ENCODE data around the gene LMNA.

DNA sequence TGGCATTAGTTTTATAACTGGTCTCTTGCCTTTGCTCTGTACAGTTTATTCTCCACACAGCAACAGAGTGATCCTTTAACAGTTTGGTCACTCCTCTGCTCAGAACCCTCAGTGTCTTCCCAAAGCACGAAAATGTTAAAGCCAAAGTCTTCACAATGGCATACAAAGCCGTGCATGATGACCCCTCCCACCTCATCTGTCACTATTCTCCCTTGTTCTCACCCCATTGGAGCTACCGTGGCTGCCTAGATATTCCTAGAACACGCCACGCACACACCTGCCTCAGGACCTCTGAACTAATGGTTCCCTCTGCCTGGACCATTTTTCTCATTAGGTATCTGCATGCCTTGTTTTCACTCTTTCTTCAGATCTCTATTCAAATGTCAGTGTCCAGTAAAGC, 30.2 kb downstream of the LMNA start:
- TF ChIP-seq, protein P1, sequence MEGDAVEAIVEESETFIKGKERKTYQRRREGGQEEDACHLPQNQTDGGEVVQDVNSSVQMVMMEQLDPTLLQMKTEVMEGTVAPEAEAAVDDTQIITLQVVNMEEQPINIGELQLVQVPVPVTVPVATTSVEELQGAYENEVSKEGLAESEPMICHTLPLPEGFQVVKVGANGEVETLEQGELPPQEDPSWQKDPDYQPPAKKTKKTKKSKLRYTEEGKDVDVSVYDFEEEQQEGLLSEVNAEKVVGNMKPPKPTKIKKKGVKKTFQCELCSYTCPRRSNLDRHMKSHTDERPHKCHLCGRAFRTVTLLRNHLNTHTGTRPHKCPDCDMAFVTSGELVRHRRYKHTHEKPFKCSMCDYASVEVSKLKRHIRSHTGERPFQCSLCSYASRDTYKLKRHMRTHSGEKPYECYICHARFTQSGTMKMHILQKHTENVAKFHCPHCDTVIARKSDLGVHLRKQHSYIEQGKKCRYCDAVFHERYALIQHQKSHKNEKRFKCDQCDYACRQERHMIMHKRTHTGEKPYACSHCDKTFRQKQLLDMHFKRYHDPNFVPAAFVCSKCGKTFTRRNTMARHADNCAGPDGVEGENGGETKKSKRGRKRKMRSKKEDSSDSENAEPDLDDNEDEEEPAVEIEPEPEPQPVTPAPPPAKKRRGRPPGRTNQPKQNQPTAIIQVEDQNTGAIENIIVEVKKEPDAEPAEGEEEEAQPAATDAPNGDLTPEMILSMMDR (IDR thresholded peaks at IDR 0.05): no peak
- TF ChIP-seq EP300 (IDR thresholded peaks at IDR 0.05) (no peak), POLR2A (IDR thresholded peaks at IDR 0.05) (no peak)

Data from stomach (tissue), 4 donors.